Measurements from ENCODE around the gene PVALEF.
"Not testable (repeated sequence)": the region's sequence is repeated elsewhere in the genome, so short reads cannot be mapped to it uniquely, and the experiment has no call there.

The PVALEF gene

DNA sequence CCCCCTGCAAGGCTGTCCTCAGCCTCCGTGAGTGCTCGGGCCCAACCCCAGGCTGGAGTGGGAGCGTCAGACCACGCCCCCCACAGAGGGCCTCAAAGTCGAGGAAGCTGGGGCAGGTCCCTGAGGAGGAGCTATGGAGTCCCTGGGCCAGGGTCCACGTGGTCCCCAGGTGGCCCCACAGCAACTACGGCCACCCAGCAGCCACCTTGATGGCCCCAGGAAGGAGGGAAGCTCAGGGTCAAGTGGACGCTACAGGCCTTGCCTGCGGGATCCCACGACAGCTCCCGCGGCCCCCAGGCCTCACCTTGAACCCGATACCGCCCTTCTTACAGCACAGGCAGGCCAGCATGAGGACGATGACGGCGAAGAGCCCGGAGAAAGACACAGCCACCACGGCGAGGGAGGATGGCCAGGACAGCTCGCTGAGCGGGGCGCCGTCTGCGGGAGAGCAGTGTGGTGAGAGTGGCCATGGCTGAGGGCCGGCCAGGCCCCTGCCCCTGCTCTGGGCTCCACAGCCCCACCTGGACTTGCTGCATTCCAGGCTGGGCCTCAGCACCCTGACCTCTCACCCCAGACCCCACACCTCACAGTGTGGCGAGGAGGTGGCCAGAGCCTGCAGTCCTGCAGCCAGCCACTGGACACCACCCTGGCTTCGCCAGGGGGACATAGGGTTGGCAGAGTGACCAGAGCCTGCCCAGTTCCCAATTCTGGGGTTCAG lies 31.1 kb upstream of the PVALEF start:
- Mint-ChIP-seq H3K27me3 (no peaks in the 10 kb centered on the region), H3K9me3 (peaks cover 19% of the 10 kb centered on the region), H3K4me1 (no peaks in the 10 kb centered on the region), H3K36me3 (no peaks in the 10 kb centered on the region), H3K27ac (no peak overlapping the region), H3K4me3 (no peak overlapping the region)
- CTCF ChIA-PET, result no interaction called here
- DNase-seq, result no peak

DNA sequence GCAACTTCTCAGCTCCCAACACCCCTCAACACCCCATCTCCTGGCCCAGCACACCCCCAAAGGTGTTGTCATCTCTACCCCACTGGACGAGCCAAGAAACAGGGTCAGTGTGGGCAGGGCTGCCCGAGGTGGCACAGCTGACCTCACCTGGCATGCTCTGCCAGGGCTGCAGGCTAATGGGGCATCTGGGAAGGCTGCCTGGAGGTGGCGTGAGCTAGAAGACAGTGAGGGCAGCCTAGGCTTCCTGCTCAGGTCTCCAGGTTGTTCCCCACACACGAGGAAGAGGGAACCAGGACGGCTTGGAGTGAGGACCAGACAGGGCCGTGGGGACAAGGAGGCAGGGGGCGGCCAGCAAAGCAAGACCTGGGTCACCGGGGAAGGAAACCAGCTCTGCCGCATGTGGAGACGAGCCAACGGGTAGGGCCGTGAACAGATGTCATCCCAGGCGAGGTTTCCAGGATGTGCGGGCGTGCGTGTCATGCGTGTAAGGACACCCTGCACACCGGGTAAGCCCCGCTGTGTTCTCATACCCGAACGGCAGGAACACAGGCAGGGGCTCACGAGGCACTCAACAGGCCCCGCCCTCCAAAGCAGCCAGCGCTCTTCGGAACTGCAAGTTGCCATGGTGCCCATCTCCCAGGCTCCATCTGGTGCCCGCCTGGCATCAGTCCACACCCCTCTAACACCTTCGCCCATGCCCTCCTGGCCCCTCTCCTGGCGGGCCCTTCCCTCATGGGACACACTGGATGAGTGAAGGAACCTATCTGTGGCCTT lies 29.6 kb upstream of the PVALEF start:
- H3K4me3 Mint-ChIP-seq, result no peak overlapping the region
- no peak for DNase-seq
- H3K27me3 Mint-ChIP-seq, result no peaks in the 10 kb centered on the region
- H3K4me1 Mint-ChIP-seq, result no peaks in the 10 kb centered on the region
- no peak overlapping the region for H3K27ac Mint-ChIP-seq
- no peaks in the 10 kb centered on the region for H3K36me3 Mint-ChIP-seq
- peaks cover 19% of the 10 kb centered on the region for H3K9me3 Mint-ChIP-seq
- CTCF ChIA-PET, result no interaction called here

DNA sequence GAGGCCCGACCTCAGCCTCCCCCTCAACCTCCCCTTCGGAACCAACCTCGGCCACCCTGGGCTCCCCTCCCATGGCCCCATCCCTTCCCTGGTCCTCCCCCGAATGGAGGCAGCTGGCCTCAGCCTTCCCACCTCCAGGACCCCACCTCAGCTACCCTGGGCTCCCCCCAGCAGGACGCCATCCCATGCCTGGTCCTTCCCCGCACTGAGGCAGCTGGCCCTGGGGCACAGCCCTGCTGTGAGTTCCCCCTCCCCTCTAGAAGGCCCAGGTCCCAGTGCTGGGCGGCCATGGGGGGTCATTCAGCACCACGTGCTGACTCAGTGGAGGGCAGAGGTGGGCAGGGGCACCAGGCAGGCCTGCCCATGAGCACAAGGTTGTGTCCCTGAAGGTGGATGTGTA lies 28.9 kb upstream of the PVALEF start:
- no peak overlapping the region for H3K4me3 Mint-ChIP-seq
- no peaks in the 10 kb centered on the region for H3K4me1 Mint-ChIP-seq
- no peak for DNase-seq
- H3K27ac Mint-ChIP-seq, result no peak overlapping the region
- H3K9me3 Mint-ChIP-seq, result peaks cover 19% of the 10 kb centered on the region
- H3K36me3 Mint-ChIP-seq, result no peaks in the 10 kb centered on the region
- CTCF ChIA-PET, result no interaction called here
- H3K27me3 Mint-ChIP-seq, result no peaks in the 10 kb centered on the region

- no peak for DNase-seq
- H3K4me3 Mint-ChIP-seq, result no peak overlapping the region
- H3K9me3 Mint-ChIP-seq, result peaks cover 19% of the 10 kb centered on the region
- no peaks in the 10 kb centered on the region for H3K4me1 Mint-ChIP-seq
- CTCF ChIA-PET, result no interaction called here
- no peaks in the 10 kb centered on the region for H3K27me3 Mint-ChIP-seq
- H3K36me3 Mint-ChIP-seq, result no peaks in the 10 kb centered on the region
- no peak overlapping the region for H3K27ac Mint-ChIP-seq
Observed at GRCh38 chr17:81137248-81137647, 28.1 kb upstream of the PVALEF start.

GRCh38 chr17:81138083-81138482 lies 27.2 kb upstream of the PVALEF start:
- Mint-ChIP-seq H3K36me3 (no peaks in the 10 kb centered on the region), H3K4me1 (no peaks in the 10 kb centered on the region), H3K9me3 (peaks cover 19% of the 10 kb centered on the region), H3K27me3 (no peaks in the 10 kb centered on the region), H3K4me3 (no peak overlapping the region), H3K27ac (no peak overlapping the region)
- CTCF ChIA-PET, result no interaction called here
- DNase-seq, result no peak

GRCh38 chr17:81138500-81138899 lies 26.8 kb upstream of the PVALEF start:
- Mint-ChIP-seq H3K4me3 (no peak overlapping the region), H3K4me1 (no peaks in the 10 kb centered on the region), H3K27ac (no peak overlapping the region), H3K9me3 (peaks cover 19% of the 10 kb centered on the region), H3K27me3 (no peaks in the 10 kb centered on the region), H3K36me3 (no peaks in the 10 kb centered on the region)
- DNase-seq, result no peak
- CTCF ChIA-PET, result no interaction called here

DNA sequence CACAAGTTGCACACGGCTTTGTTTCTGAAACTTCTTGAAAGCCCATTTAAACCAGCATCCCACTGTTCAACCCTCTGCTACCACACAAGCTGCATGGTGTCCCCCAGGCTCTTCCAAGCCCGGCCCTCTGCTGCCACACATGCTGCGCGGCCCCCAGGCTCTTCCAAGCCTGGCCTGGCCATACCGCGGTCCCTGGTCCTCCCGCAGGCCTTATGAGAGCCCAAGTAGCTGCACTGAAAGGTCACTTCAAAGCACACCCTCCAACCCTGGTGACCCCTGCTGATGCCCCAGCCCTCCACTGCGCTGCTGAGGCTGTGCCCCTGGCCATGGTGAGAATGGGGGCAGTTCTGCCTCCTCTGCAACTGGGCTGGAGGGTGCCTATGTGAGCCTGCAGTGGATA lies 25.9 kb upstream of the PVALEF start:
- CTCF ChIA-PET, result no interaction called here

DNA sequence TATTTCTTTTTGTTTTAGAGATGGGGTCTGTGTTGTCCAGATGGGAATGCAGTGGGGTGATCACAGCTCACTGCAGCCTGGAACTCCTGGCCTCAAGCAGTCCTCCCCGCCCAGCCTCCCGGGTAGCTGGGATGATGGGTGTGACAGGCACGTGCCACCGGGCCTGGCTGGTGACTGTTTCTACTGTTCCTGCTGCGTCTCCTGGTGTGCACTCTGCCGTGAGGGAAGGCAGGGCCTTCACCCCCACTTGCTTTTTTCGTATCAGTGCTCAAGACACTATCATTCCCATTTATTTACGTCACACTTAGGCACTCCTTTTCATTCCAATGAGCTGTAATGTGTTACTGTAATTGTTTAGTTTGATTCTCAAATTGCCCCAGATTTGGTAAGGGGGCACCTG lies 25.3 kb upstream of the PVALEF start:
- H3K27ac Mint-ChIP-seq, result no peak overlapping the region
- H3K4me1 Mint-ChIP-seq, result no peaks in the 10 kb centered on the region
- H3K36me3 Mint-ChIP-seq, result no peaks in the 10 kb centered on the region
- no peaks in the 10 kb centered on the region for H3K27me3 Mint-ChIP-seq
- DNase-seq, result no peak
- peaks cover 19% of the 10 kb centered on the region for H3K9me3 Mint-ChIP-seq
- CTCF ChIA-PET, result no interaction called here
- H3K4me3 Mint-ChIP-seq, result no peak overlapping the region

More for the DNA sequence above, 25.9 kb upstream of the PVALEF start:
- Mint-ChIP-seq H3K36me3 (no peaks in the 10 kb centered on the region), H3K27me3 (no peaks in the 10 kb centered on the region), H3K9me3 (peaks cover 19% of the 10 kb centered on the region), H3K4me1 (no peaks in the 10 kb centered on the region), H3K4me3 (no peak overlapping the region), H3K27ac (no peak overlapping the region)
- DNase-seq, result no peak

DNA sequence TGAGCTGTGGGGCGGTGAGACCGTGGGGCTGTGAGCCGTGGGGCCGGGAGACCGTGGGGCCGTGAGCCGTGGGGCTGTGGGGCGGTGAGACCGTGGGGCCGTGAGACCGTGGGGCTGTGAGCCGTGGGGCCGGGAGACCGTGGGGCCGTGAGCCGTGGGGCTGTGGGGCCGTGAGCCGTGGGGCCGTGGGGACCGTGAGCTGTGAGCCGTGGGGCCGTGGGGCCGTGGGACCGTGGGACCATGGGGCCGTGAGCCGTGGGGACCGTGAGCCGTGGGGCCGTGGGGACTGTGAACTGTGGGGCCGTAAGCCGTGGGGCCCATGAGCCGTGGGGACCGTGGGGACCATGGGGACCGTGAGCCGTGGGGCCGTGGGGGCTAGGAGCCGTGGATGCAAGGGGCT lies 24.6 kb upstream of the PVALEF start:
- H3K4me1 Mint-ChIP-seq, result no peaks in the 10 kb centered on the region

GRCh38 chr17:81142301-81143199 lies 22.8 kb upstream of the PVALEF start:
- CTCF ChIA-PET, result interaction anchor here (0.6 to 2.4 kb wide), 9 partner anchors 8 to 342 kb away, joined by 3 to 10 read pairs (median 3); partner anchors contain the start of genes NDUFAF8 and TEPSIN

More for the DNA sequence above, 24.6 kb upstream of the PVALEF start:
- Mint-ChIP-seq H3K27me3 (no peaks in the 10 kb centered on the region), H3K36me3 (no peaks in the 10 kb centered on the region), H3K9me3 (peaks cover 19% of the 10 kb centered on the region), H3K4me3 (no peak overlapping the region), H3K27ac (no peak overlapping the region)
- CTCF ChIA-PET, result interaction anchor here (0.6 to 1.9 kb wide), 3 partner anchors 98 to 367 kb away, joined by 3 to 6 read pairs (median 3); partner anchors contain the start of genes NDUFAF8 and TEPSIN
- no peak for DNase-seq

GRCh38 chr17:81143200-81143527 lies 22.1 kb upstream of the PVALEF start:
- Mint-ChIP-seq H3K4me3 (no peak overlapping the region), H3K4me1 (no peaks in the 10 kb centered on the region), H3K9me3 (peaks cover 11% of the 10 kb centered on the region), H3K27ac (no peak overlapping the region), H3K36me3 (no peaks in the 10 kb centered on the region), H3K27me3 (no peaks in the 10 kb centered on the region)
- CTCF ChIA-PET, result interaction anchor here (0.6 to 2.4 kb wide), 5 partner anchors 10 to 341 kb away, joined by 3 to 10 read pairs (median 3); no protein-coding TSS in a partner anchor
- DNase-seq, result no peak

More at GRCh38 chr17:81142301-81143199, 22.8 kb upstream of the PVALEF start:
- DNase-seq, result peak; percentile 80
- no peaks in the 10 kb centered on the region for H3K4me1 Mint-ChIP-seq
- peaks cover 17% of the 10 kb centered on the region for H3K9me3 Mint-ChIP-seq
- no peaks in the 10 kb centered on the region for H3K27me3 Mint-ChIP-seq
- H3K27ac Mint-ChIP-seq, result no peak overlapping the region
- no peaks in the 10 kb centered on the region for H3K36me3 Mint-ChIP-seq
- H3K4me3 Mint-ChIP-seq, result no peak overlapping the region

DNA sequence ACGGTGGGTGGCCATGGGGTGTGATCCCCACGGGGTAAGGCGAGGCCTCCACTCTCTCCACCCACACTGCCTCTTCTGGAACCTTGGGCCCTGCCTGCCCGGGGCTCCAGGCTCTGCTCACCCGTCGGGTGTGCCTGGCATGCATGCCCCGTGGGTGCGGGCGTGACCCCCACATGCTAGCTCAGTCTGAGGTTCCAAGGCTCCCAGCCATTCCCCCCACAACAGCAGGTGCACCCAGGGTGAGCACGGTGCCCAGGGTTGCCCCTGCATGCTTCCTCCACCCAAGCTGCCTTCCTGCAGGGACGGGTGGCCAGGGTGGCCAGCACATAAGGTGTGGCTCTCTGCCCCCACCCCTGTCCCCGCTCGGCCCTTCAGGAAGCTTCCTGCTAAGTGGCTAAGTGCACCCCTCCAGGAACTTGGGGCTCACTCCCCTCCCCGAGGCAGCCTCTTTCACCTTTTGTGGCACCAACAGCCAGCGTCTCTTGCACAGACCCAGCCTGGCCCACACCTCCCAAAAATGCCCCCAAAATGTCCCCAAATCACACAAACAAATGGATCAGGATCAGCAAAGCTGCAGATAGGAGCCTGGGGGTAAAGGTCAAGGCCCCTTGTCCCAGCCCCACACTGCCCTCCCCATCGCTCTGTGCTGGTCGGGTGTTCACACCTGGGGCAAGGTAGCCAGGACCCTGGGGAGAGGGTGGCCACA lies 21.4 kb upstream of the PVALEF start:
- no peaks in the 10 kb centered on the region for H3K4me1 Mint-ChIP-seq
- CTCF ChIA-PET, result interaction anchor here (0.9 to 2.4 kb wide), 2 partner anchors 12 to 340 kb away, joined by 3 to 10 read pairs; no protein-coding TSS in a partner anchor

GRCh38 chr17:81144423-81144781 lies 20.9 kb upstream of the PVALEF start:
- DNase-seq, result no peak
- Mint-ChIP-seq H3K27me3 (peaks cover 5% of the 10 kb centered on the region), H3K27ac (no peak overlapping the region), H3K36me3 (no peaks in the 10 kb centered on the region), H3K4me1 (no peaks in the 10 kb centered on the region), H3K4me3 (no peak overlapping the region), H3K9me3 (no peaks in the 10 kb centered on the region)
- CTCF ChIA-PET, result interaction anchor here (0.9 kb wide), 1 partner anchor 12 kb away, joined by 3 read pairs; no protein-coding TSS in a partner anchor

More for the DNA sequence above, 21.4 kb upstream of the PVALEF start:
- Mint-ChIP-seq H3K27me3 (peaks cover 5% of the 10 kb centered on the region), H3K36me3 (no peaks in the 10 kb centered on the region), H3K27ac (no peak overlapping the region), H3K4me3 (no peak overlapping the region), H3K9me3 (peaks cover 4% of the 10 kb centered on the region)
- DNase-seq, result no peak

DNA sequence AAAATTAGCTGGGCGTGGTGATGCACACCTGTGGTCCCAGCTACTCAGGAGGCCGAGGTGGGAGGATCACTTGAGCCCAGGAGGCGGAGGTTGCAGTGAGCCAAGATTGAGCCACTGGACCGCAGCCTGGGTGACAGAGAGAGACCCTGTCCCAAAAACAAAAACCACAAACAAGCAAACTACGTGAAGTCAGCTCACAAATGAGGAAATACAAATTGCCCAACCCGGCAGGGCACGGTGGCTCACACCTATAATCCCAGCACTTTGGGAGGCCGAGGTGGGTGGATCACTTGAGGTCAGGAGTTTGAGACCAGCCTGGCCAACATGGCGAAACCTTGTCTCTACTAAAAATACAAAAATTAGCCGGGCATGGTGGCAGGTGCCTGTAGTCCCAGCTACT lies 19.1 kb upstream of the PVALEF start:
- H3K36me3 Mint-ChIP-seq, CTCF ChIA-PET, DNase-seq, H3K9me3 Mint-ChIP-seq, H3K4me1 Mint-ChIP-seq, H3K27ac Mint-ChIP-seq, H3K4me3 Mint-ChIP-seq: not testable (repeated sequence)
- H3K27me3 Mint-ChIP-seq, result peaks cover 14% of the 10 kb centered on the region

Measured in activated naive CD4-positive, alpha-beta T cell treated with anti-CD3 and anti-CD28 coated beads, Interleukin-2, amount 10 ng/mL, durations not matched to agents 7 days and 5 days (primary cell).